Osteocyte (in vitro differentiated cells): ENCODE data around the gene CNKSR3. TPM values are rescaled to one million over a fixed set of nuclear protein-coding genes. Genes with fewer than 3 reads are reported as not detected.
"Not testable (repeated sequence)": the region's sequence is repeated elsewhere in the genome, so short reads cannot be mapped to it uniquely, and the experiment has no call there.

Source experiments
- DNase-seq: peaks from one replicate; pipeline ENCODE4 v3.0.0; 2021; ENCODE audit warnings: mixed read lengths; ENCODE audit not compliant: unreplicated experiment; ENCODE audit errors: extremely low spot score
- H3K27ac Mint-ChIP-seq: one replicate; pipeline ENCODE4 v1.8.0; 2021; ENCODE audit warnings: mild to moderate bottlenecking, mixed read lengths; ENCODE audit not compliant: unreplicated experiment
- H3K27me3 Mint-ChIP-seq: one replicate; pipeline ENCODE4 v1.8.0; 2021; ENCODE audit warnings: mixed read lengths; ENCODE audit not compliant: unreplicated experiment
- H3K36me3 Mint-ChIP-seq: one replicate; pipeline ENCODE4 v1.8.0; 2021; ENCODE audit warnings: mixed read lengths; ENCODE audit not compliant: unreplicated experiment
- H3K4me1 Mint-ChIP-seq: one replicate; pipeline ENCODE4 v1.8.0; 2021; ENCODE audit warnings: mixed read lengths; ENCODE audit not compliant: unreplicated experiment
- H3K4me3 Mint-ChIP-seq: one replicate; pipeline ENCODE4 v1.8.0; 2021; ENCODE audit warnings: mild to moderate bottlenecking, moderate library complexity, mixed read lengths; ENCODE audit not compliant: unreplicated experiment
- H3K9me3 Mint-ChIP-seq: one replicate; pipeline ENCODE4 v1.8.0; 2021; ENCODE audit warnings: mixed read lengths; ENCODE audit not compliant: unreplicated experiment
- total RNA-seq: library from RNA; stranded (reverse); gene quantifications from 2 replicates; pipeline ENCODE4 v1.2.1, GENCODE V29; 2021
- TF ChIP-seq, protein P1 (sequence below): fragments of 200-600 bp; sonication (generic); IDR thresholded peaks from 2 replicates; pipeline ENCODE4 v1.5.0; 2021; ENCODE audit warnings: antibody characterized with exemption, mild to moderate bottlenecking, moderate library complexity

CNKSR3 gene
- total RNA-seq, 1 donor from 2014 or later: 14.6 TPM

- Mint-ChIP-seq H3K36me3 (no peaks in the 10 kb centered on the region), H3K27ac (no peak overlapping the region), H3K27me3 (no peaks in the 10 kb centered on the region), H3K9me3 (no peaks in the 10 kb centered on the region), H3K4me3 (no peak overlapping the region), H3K4me1 (peaks cover 13% of the 10 kb centered on the region)
- DNase-seq: no peak
- TF ChIP-seq, protein P1, sequence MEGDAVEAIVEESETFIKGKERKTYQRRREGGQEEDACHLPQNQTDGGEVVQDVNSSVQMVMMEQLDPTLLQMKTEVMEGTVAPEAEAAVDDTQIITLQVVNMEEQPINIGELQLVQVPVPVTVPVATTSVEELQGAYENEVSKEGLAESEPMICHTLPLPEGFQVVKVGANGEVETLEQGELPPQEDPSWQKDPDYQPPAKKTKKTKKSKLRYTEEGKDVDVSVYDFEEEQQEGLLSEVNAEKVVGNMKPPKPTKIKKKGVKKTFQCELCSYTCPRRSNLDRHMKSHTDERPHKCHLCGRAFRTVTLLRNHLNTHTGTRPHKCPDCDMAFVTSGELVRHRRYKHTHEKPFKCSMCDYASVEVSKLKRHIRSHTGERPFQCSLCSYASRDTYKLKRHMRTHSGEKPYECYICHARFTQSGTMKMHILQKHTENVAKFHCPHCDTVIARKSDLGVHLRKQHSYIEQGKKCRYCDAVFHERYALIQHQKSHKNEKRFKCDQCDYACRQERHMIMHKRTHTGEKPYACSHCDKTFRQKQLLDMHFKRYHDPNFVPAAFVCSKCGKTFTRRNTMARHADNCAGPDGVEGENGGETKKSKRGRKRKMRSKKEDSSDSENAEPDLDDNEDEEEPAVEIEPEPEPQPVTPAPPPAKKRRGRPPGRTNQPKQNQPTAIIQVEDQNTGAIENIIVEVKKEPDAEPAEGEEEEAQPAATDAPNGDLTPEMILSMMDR: no peak
Measured at GRCh38 chr6:154518396-154518795, 7.9 kb upstream of the CNKSR3 start.

DNA sequence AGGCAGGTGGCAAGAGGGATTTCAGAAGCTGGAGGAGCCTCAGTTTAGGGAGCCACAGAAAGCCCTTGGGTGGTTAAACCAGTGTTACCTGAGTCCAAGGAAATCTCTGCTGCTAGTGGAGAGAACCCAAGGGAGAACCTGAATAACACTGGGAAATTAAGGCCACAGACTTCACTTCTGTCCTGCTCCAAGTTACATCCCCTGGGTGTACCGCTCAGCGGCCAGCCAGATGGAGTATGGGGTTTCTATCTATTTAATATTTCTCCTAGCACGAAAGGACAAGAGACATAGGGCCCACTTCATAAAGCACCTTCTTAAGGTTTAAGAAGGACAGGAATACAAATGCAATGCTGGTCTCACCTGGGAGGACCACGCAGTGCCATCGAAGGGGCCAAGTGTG is 5.8 kb upstream of the CNKSR3 start:
- Mint-ChIP-seq H3K36me3 (no peaks in the 10 kb centered on the region), H3K4me1 (peaks cover 15% of the 10 kb centered on the region), H3K9me3 (no peaks in the 10 kb centered on the region), H3K27ac (no peak overlapping the region), H3K4me3 (no peak overlapping the region), H3K27me3 (no peaks in the 10 kb centered on the region)
- TF ChIP-seq, protein P1: no peak
- no peak for DNase-seq

- no peak overlapping the region for H3K27ac Mint-ChIP-seq
- no peak overlapping the region for H3K4me3 Mint-ChIP-seq
- peaks cover 19% of the 10 kb centered on the region for H3K4me1 Mint-ChIP-seq
- TF ChIP-seq, protein P1: no peak
- no peaks in the 10 kb centered on the region for H3K27me3 Mint-ChIP-seq
- no peak for DNase-seq
- no peaks in the 10 kb centered on the region for H3K36me3 Mint-ChIP-seq
- no peaks in the 10 kb centered on the region for H3K9me3 Mint-ChIP-seq
Measured at GRCh38 chr6:154515826-154516225, 5.3 kb upstream of the CNKSR3 start.

- H3K27me3 Mint-ChIP-seq, H3K4me3 Mint-ChIP-seq, H3K36me3 Mint-ChIP-seq, H3K9me3 Mint-ChIP-seq, DNase-seq, H3K27ac Mint-ChIP-seq: not testable (repeated sequence)
- H3K4me1 Mint-ChIP-seq: peaks cover 21% of the 10 kb centered on the region
Measured at GRCh38 chr6:154515076-154515475, 4.6 kb upstream of the CNKSR3 start.

DNA sequence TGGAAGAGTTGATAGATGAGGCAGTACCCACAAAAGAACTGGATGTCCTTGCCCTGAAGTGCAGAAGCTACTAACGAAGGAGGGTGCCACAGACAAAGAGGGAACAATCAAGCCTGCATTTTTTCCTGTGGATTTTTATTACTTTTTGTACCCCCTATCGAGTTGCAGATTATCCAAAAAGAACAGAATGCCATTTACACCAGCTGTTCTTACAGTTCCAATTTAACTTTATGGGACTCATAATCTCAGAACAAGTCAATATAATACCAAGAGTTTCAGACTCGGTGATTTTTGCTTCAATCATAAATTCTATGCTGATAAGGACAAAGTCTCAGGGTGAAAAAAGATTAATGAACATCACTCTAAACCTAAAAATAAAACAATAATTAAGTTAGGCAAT is 4.0 kb upstream of the CNKSR3 start:
- TF ChIP-seq, protein P1: no peak
- Mint-ChIP-seq H3K27ac (no peak overlapping the region), H3K36me3 (no peaks in the 10 kb centered on the region), H3K4me1 (peaks cover 21% of the 10 kb centered on the region), H3K9me3 (no peaks in the 10 kb centered on the region), H3K27me3 (no peaks in the 10 kb centered on the region), H3K4me3 (no peak overlapping the region)
- no peak for DNase-seq
